Left ventricle myocardium inferior (tissue), 1 donor: ENCODE data around the gene MAN2B2. TPM values are rescaled to one million over a fixed set of nuclear protein-coding genes. Genes with fewer than 3 reads are reported as not detected.

Experiments used
- DNase-seq: peaks from one replicate; pipeline ENCODE4 v3.0.0-alpha.2; 2020
- H3K27ac ChIP-seq: fragments of 200-600 bp; replicated peaks from 2 replicates; pipeline ENCODE4 v1.8.0; 2021
- H3K27me3 ChIP-seq: fragments of 200-600 bp; 2 replicates; pipeline ENCODE4 v1.8.0; 2021; ENCODE audit warnings: low read depth
- H3K36me3 ChIP-seq: fragments of 200-600 bp; 2 replicates; pipeline ENCODE4 v1.8.0; 2021
- H3K4me1 ChIP-seq: fragments of 200-600 bp; 2 replicates; pipeline ENCODE4 v1.8.0; 2021
- H3K4me3 ChIP-seq: fragments of 200-600 bp; 2 replicates; pipeline ENCODE4 v1.8.0; 2021; ENCODE audit warnings: mild to moderate bottlenecking, moderate library complexity
- H3K9me3 ChIP-seq: fragments of 200-600 bp; replicated peaks from 2 replicates; pipeline ENCODE4 v1.8.0; 2021
- intact Hi-C: fragments of 100-400 bp; cut with micrococcal nuclease; formaldehyde crosslinking; loops from one replicate; pipeline ENCODE4 v1.11.0; 2022
- total RNA-seq: library from RNA; stranded (reverse); fragmentation: NEBNext Ultra II Directional; extraction: Animal tissue kit (Norgen Biotek cat#: 25700); gene quantifications from one replicate; pipeline ENCODE4 v1.2.1, GENCODE V29; 2021
- TF ChIP-seq, protein P1 (sequence below): fragments of 200-600 bp; IDR thresholded peaks from 2 replicates; pipeline ENCODE4 v1.8.0; 2021; ENCODE audit warnings: antibody characterized with exemption, mild to moderate bottlenecking, borderline replicate concordance
- donor health status: DM: no; HTN: yes; CAD: no; lungs with severe emphysema.

The MAN2B2 gene
- total RNA-seq, 1 donor from 2014 or later: 18.5 TPM

DNA sequence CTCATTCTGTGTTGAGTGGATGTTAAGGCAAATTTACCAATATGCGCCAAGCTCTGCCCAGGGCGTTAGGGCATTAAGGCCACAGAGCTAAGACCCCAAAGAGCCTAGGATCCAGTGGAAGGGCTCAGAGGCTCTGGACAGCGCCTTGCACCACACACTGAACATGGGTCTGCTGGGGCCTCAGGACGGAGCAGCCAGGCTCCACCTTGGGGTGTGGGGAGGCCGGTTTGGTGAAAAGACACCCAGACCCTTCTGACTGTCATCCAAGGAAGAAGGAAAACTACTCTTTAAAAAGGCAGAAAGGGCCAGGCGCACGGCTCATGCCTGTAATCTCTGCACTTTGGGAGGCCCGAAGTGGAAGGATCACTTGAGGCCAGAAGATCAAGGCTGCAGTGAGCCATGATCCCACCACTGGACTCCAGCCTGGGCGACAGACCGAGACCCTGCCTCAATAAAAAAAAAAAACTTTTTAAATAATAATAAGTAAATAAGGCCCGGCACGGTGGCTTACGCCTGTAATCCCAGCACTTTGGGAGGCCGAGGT is 64.2 kb downstream of the MAN2B2 start:
- no peak for DNase-seq
- H3K27ac ChIP-seq: no peak overlapping the region
- intact Hi-C loops: no loop called here
- H3K27me3 ChIP-seq: no peaks in the 10 kb centered on the region
- peaks cover 48% of the 10 kb centered on the region for H3K4me1 ChIP-seq
- TF ChIP-seq, protein P1, sequence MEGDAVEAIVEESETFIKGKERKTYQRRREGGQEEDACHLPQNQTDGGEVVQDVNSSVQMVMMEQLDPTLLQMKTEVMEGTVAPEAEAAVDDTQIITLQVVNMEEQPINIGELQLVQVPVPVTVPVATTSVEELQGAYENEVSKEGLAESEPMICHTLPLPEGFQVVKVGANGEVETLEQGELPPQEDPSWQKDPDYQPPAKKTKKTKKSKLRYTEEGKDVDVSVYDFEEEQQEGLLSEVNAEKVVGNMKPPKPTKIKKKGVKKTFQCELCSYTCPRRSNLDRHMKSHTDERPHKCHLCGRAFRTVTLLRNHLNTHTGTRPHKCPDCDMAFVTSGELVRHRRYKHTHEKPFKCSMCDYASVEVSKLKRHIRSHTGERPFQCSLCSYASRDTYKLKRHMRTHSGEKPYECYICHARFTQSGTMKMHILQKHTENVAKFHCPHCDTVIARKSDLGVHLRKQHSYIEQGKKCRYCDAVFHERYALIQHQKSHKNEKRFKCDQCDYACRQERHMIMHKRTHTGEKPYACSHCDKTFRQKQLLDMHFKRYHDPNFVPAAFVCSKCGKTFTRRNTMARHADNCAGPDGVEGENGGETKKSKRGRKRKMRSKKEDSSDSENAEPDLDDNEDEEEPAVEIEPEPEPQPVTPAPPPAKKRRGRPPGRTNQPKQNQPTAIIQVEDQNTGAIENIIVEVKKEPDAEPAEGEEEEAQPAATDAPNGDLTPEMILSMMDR: no peak
- H3K9me3 ChIP-seq: no peaks in the 10 kb centered on the region
- peaks cover 19% of the 10 kb centered on the region for H3K36me3 ChIP-seq
- peak overlapping the region; percentile 99 for H3K4me3 ChIP-seq

DNA sequence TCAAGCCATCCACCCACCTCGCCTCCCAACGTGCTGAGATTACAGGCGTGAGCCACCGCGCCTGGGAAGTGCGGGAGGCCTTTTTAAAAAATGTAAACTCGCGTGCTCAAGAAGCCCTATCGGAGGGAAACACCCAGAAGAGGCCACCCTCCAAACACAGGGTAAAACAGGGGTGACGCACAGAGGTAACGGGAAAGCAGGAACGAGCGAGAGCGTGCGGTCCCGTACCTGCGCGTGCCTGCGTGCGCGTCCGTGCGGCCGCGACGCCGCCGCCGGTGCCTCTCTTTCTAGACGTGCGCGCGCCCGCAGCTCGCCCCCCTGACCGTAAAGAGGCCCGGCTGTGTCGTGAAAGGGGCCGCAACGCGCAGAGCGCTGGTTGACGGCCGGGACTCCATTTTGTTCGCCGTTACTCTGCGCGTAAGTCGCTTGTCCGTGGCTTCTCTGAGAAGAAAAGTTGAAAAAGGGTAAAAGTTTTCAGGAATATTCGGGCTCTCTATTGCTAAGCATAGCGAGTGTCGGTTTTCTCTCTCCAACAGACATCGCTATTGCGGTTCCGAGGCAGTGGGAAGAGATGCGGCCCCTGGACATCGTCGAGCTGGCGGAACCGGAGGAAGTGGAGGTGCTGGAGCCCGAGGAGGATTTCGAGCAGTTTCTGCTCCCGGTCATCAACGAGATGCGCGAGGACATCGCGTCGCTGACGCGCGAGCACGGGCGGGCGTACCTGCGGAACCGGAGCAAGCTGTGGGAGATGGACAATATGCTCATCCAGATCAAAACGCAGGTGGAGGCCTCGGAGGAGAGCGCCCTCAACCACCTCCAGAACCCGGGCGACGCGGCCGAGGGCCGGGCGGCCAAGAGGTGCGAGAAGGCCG is 65.5 kb downstream of the MAN2B2 start, which contains the start of gene MRFAP1:
Gene MRFAP1 (plus strand): TSS at position 394 of the 872 bp plus-strand sequence. CDS start 178 bp downstream, at position 572.
- Histone ChIP-seq H3K9me3 (no peaks in the 10 kb centered on the region), H3K27me3 (no peaks in the 10 kb centered on the region), H3K27ac (peak within 1 kb of the TSS; percentile 96), H3K4me3 (peak within 1 kb of the TSS; percentile 99), H3K36me3 (peaks cover 19% of the 10 kb centered on the region), H3K4me1 (peaks cover 48% of the 10 kb centered on the region)
- TF ChIP-seq, protein P1: no peak
- peak; percentile 95 for DNase-seq
- intact Hi-C loops: no loop called here

DNA sequence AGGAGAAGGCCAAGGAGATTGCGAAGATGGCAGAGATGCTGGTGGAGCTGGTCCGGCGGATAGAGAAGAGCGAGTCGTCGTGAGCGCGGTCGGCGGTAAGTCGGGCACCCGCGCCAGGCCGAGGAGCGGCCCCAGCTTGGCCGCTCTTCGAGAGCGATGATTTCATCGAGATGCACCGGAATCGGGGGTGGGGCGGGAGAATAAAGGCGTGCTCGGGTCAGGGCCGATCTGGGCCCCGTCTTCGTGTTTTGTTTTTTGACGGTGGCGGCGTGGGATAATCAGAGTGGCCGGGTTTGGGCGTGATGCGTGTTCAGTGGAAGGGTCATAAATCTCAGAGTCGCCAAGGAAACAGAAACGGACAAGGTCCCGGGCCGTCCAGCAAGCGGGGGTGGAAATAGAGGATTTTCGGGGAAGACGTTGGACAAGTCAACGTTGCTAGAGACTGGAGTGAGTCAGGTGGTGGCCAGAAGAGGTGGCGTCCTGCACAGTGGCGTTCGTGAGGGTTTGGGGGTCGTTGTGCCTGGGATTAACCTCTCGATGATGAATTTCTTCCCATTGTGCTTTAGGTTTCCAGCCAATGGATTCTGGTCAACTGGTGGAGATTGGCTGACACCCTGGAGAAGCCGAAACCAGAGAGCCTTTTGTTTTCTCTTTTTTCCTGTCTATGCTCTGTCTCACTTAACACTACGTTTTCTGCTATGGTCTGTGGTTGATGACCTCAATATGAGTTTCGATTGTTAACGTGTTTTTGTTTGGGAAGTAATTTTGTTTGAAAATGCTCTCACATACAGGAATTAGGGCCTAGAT is 66.4 kb downstream of the MAN2B2 start:
- Histone ChIP-seq H3K9me3 (no peaks in the 10 kb centered on the region), H3K27me3 (no peaks in the 10 kb centered on the region), H3K4me1 (peaks cover 48% of the 10 kb centered on the region), H3K4me3 (peak overlapping the region; percentile 99), H3K27ac (peak overlapping the region; percentile 96), H3K36me3 (peaks cover 19% of the 10 kb centered on the region)
- intact Hi-C loops: no loop called here
- TF ChIP-seq, protein P1: no peak
- peak; percentile 33 for DNase-seq

DNA sequence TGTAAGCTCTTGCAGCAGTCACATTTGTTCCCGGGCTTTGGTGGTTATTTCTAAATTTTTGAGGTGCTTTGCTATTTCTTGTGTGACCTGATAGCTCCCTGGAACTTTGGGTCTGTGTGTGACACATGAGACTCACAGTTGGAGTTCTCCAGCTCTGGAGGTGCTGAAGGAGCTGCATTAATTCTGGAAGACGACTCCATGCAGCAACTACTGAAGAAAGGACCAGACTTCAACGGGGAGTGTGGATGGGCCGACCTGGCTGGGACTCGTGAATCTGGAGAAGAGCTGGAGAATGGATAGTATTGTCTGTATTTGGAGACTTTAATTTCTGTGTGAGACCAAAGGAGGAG is 67.0 kb downstream of the MAN2B2 start:
- intact Hi-C loops: loop anchor here (2.0 kb wide), 1 partner anchor 67 kb away; the partner anchor contains the start of gene MRFAP1L1
- H3K4me3 ChIP-seq: peak overlapping the region; percentile 99
- peaks cover 19% of the 10 kb centered on the region for H3K36me3 ChIP-seq
- no peak for DNase-seq
- no peaks in the 10 kb centered on the region for H3K27me3 ChIP-seq
- peak overlapping the region; percentile 96 for H3K27ac ChIP-seq
- H3K9me3 ChIP-seq: no peaks in the 10 kb centered on the region
- peaks cover 48% of the 10 kb centered on the region for H3K4me1 ChIP-seq
- TF ChIP-seq, protein P1: no peak

DNA sequence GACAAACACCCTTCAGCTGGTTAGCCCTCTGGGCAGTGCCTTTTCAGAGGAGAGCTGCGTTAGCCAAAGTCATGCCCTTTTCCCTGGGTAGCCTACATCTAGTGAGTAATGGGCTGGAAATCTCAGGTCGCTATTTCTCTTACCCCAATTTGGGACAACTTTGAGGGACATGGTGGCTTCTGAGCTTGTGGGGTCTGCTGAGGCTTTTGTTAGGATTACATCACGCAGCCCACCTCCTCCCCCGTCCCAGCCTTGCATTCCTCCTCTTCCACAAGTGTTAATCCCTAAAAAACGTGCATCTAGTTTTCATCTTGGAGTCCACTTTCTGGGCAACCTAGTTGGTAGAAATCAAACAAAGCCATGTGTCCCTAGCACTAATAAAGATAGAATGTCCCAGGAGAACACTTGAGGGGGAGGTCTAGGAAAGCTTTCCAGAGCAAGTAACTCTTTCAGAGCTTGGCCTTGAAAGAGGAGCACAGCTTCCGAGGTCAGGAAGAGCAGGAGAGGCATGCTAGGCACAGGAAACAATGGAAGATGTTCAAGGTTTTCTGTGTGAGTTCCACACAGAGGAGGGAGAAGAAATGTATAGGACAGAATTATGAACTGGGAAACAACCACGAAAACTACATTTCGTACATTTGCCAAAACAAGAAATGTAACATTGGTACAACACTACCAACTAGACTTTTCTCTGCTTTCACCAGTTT is 68.3 kb downstream of the MAN2B2 start:
- DNase-seq: no peak
- intact Hi-C loops: loop anchor here (2.0 kb wide), 1 partner anchor 66 kb away; the partner anchor contains the start of gene MRFAP1L1
- TF ChIP-seq, protein P1: no peak
- H3K27ac ChIP-seq: peak overlapping the region; percentile 24
- H3K9me3 ChIP-seq: no peaks in the 10 kb centered on the region
- peak overlapping the region; percentile 99 for H3K4me3 ChIP-seq
- no peaks in the 10 kb centered on the region for H3K27me3 ChIP-seq
- H3K4me1 ChIP-seq: peaks cover 48% of the 10 kb centered on the region
- peaks cover 19% of the 10 kb centered on the region for H3K36me3 ChIP-seq
